SHP77 treated with DMSO at 0.1 percent for 48 hours (cell line): Measurements from ENCODE around the gene ZC3H12A.

ENCODE experiments used
- DNase-seq: peaks from one replicate; lab custom pipeline; 2025; lab: John Stamatoyannopoulos, UW

ZC3H12A gene

DNA sequence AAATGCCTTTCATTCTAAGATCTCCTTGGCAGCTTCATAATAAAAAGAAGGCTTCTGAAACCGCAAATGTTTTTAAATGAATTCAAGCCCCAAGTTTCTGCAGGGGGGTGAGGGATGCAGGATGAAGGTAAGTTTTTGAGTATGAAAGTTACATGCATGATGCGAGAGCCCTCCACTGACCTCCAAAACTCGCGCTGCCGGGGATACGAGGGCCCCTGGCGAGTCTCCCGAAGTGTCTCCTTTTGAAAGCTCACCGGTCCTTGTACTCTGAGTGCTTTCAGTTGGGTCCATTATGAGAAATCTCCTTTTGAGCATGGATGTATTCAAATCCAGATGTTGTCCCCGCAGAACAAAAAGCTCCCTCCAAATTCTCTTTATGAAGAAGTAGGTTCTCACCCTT, 18.9 kb upstream of the ZC3H12A start:
- no peak for DNase-seq

DNA sequence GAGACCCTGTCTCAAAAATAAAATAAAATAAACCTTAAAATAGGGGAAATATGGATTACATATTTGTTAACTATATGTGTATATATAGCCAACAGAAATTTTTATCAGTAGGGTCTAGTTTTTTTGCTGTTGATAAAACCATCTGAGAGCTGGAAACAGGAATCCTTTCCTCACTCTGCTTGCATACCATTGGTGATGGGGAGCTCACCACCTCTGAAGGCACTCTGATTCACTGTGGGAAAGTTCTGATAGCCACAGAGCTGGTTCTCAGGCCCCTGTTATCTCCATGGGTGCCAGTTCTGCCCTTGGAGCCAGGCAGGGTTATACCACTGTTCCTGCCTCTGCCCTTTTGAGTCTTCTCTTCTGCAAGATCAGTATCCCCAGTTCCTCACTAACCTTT, 17.8 kb upstream of the ZC3H12A start:
- DNase-seq = no peak

DNA sequence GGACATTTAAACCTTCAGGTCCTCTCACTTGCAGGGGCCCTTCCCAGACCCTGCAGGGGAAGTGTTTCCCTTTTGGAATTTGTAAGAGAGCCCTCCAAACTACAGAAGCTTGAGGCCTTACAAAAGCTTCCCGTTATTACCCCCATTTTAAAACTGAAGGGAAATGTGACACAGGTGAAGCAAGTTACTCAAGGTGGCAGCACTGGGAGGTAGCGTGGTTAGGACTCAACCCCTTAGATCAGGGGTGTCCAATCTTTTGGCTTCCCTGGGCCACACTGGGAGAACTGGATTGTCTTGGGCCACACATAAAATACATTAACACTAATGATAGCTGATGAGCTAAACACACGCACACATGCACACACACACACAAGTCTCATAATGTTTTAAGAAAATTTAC, 15.8 kb upstream of the ZC3H12A start:
- no peak for DNase-seq

DNA sequence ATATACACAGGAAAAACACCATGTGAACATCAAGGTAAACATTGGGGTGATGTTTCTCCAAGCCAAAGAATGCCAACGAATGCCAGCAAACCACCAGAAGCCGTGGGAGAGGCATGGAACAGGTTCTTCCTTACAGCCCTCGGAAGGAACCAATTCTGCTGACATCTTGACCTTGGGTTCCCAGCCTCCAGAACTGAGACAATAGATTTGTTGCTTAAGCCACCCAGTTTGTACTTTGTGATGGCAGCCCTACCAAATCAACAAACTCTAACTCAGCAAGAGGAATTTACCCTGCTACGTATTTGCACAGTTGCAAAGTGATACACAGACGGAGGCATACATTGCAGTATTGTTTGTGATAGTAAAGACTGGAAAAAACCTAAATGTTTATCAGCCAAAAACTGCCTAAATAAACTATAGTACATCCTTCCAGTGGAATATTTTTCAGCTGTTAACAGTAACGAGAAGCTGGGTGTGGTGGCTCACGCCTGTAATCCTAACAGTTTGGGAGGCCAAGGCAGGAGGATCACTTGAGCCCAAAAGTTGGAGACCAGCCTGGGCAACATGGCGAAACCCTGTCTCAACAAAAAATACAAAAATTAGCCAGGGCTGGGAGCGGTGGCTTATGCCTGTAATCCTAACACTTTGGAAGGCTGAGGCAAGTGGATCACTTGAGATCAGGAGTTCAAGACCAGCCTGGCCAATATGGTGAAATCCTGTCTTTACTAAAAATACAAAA, 12.5 kb upstream of the ZC3H12A start:
- DNase-seq = no peak

DNA sequence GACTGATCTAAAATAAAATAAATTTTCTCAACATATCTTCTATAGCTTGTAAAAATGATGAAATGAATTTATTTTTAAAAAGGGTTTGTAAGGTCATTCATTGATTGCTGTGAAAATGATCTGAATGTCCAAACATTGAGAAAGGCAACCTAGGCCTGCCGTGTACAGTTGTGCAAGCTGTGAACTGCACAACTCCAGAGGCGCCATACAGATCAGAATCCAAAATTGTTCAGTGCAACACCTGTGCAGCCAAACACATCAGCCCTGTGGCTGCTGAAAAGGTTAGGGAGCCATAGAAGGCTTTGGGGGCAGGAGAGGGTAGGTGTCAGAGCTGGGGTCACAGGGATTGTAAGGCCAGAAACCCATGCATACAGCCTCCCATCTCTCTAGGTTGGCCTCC, 9.9 kb upstream of the ZC3H12A start:
- DNase-seq = no peak

DNA sequence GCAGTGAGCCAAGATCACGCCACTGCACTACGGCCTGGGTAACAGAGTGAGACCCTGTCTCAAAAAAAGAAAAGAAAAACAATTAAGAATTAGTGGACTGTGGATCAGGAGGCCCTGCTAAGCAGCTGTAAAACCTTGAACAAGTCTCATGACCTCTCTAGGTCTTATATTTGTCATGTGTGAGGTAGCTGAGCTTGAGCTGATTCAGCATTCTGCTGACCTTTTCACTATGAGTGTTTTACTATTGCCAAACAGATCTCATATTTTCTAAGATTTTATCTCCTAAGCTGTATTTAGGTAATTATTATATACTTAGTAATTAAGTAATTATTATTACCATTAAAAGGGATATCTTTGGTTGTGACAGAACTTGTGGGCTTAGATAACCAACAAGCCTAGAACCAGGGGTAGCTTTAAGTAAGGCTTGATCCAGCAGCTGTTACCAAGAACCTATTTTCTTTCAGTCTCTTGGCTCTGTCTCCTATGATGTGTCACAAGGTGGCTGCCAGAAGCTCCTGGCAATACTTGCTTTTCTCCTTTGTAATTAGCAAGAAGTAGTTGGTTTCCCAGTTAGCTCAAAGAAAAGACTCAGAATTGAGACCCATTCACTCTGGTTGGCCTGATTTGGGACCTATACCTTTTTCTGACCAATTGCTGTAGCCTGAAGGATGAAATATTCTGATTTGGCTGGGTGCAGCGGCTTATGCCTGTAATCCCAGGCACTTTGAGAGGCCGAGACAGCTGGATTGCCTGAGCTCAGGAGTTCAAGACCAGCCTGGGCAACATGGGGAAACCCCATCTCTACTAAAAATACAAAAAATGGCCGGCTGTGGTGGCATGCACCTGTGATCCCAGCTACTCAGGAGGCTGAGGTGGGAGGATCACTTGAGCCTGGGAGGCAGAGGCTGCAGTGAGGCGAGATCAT, 8.5 kb upstream of the ZC3H12A start:
- DNase-seq = no peak

DNA sequence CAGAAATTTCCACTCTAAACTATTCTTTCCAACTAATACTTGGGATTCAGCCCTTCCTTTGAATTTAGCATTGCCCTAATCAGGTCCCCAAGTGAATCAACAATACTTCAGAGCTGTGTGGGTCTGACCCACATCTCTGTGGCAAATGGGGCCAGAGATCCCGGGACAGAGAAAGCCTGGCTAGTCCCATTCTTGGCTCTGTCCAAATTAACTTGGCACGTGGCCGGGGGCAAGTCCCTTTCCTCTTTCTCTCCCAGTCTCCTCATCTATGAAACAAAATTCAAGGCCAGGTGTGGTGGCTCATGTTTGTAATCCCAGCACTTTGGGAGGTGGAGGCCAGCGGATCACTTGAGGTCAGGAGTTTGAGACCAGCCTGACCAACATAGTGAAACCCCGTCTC, 6.3 kb upstream of the ZC3H12A start:
- no peak for DNase-seq

DNA sequence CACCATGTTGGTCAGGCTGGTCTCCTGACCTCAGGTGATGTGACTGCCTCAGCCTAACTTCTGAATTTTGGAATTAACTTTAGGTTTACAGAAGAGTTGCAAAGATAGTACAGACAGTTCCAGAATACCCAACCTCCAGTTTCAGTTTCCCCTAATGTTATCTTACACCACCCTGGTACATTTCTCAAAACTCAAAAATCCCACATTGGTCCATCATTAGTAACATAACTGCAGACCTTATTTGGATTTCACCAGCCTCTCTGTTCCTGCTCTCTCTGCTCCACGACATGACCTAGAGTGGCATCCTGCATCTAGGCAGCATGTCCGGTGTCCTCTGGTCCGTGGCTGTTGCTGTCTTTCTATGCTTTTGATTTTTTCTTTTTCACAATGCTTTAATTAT, 5.0 kb upstream of the ZC3H12A start:
- DNase-seq = no peak

DNA sequence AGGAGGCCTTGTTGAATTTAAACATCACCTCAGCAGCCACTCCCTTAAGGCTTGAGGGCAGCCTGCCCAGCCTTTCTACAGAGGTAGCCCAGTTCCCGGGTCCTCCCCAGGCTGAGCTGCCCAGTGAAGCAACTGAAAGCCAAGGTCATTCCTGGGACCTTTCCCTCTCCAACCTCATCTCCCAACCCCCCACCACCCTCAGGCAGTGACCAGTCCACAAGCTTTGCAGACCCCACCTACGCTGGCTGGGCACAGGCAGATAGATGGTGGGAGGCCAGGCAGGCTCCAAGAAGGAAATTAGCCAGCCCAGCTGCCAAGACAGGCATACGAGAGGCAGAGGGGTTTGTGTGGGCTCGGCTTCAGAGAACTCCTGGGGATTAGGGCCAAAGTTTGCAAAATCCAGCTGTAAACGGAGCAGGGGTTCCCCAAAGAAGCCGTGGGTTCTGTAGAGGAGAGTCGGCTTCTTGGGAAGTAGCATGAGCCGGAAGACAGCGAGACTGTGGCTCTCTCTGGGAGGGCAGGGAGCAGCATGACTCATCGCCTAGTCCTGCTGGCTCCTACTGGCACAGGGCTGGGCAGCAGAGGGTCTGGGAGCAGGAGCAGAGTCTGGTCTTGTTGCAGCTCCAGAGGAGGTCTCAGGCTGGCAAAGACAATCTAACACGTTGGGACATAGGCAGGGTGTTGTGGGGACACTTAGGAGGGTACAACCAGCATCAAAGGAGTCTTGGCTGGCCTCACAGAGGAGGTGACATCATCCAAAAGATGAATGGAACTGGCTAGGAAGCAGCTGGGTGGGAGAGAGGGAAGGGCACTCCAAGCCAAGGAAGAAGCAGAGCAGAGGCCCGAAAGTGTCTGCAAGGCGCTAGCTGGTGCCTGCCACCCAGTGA, 2.8 kb upstream of the ZC3H12A start:
- DNase-seq = peak; percentile 63

DNA sequence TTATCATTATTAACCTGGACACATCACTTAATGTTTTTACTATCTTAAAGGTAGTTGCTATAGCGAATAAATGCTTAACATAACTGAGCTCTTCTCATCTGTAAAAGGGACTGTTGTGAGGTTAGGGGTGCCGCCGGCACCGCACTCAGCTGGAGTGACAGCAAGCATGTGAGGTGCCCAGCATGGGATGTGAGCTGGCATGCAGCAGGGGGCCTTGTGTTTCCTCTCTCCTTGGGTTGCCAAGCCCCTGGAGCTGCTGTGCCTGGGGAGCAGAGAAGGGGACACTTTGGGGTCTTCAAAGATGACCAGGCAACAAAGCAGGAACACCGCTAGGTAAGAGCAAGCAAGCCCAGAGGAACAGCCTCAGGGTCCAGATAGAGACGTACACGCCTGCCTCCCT, 2.1 kb upstream of the ZC3H12A start:
- DNase-seq = no peak

DNA sequence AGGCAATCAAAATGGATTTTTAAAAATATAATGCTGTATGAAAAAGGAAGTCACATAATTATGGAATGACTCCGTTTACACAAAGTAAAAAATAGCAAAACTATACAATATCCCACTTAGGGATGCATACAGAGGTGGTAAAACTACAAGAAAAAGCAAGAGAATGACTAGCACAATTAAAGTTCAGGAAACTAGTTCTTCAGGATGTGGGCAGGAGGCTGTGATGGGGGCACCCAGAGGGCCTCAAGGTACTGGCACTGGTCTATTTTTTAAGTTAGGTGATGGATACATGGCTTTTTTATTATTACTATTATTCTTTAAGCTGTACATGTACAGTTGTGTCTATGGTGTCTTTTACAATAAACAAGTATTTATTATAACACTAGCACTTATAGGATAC, 1.4 kb upstream of the ZC3H12A start:
- DNase-seq = no peak

DNA sequence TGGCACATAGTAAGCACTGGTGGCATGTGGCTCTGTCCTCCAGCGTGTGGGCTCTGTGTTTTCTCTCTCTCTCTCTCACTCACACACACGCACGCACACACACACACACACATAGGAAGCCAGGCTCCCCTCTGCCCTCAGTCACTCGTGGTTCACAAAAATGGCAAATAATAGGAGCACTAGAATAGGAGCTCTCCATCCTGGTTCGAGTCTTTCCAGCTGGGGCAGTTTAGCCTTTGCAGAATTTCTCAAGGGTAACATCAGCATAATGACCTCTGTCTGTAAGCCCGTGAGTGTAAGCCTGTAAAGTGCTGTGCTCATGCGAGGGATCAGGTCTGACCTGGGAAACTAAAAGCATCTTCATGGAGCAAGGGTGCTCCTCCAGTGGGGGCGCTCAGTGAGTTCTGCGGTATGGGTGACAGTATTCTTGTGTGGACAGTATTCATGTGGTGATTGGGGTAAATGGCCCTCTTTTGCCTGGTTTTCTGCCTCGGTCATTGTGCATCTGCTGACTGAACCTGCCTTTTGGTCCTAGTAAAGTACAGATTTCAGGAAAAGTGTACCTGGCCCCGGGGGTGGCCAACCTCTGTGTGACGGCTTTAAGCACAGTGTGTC, 842 bp upstream of the ZC3H12A start:
- no peak for DNase-seq

DNA sequence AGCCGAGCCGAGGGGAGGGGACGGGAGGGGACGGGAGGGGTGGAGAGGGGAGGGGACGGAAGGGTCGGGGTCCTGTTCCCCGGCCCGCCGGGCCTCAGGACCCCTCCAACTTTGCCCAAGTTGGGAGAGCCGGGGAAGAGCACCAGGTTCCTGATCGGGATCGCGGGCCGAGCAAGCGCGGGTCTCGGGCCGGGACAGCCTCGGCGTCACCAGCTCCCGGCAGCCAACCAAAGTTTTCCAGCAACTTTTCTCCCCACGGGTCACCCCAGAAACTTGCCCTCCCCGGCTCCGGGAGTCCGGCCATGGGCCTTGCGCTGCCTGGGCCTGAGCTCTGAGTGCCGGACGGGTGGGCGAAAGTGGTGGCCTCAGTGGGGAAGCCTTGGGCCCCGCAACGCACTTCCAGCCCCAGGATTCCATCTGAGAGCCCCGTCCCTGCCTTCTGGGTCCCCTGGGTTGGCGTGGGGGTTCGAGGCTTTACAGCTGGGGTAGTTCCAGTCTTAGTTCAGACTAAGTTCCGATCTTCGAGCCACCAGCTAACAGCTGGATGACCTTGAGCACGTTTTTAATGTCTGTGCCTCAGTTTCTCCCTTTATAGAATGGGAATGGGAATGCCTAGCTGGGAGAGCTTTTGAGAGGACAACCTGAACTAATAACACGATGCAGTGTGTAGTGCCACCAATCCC, 458 bp downstream of the ZC3H12A start:
- DNase-seq = no peak

DNA sequence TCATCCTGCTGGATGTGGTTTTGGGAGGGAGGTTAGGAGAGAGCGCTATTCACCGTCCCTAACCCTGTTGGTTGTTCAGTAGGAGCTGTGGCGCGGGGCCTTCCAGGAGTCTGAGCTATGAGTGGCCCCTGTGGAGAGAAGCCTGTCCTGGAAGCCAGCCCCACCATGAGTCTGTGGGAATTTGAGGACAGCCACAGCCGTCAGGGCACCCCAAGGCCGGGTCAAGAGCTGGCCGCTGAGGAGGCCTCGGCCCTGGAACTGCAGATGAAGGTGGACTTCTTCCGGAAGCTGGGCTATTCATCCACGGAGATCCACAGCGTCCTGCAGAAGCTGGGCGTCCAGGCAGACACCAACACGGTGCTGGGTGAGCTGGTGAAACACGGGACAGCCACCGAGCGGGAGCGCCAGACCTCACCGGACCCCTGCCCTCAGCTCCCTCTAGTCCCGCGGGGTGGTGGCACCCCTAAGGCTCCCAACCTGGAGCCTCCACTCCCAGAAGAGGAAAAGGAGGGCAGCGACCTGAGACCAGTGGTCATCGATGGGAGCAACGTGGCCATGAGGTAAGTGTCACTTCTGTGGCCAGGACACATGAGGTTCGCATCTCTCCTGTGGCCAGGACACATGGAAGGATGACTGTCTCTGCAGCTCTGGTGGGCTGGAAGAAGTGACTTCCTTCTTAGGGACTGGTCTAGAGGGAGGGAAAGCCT, 1.2 kb downstream of the ZC3H12A start:
- no peak for DNase-seq

DNA sequence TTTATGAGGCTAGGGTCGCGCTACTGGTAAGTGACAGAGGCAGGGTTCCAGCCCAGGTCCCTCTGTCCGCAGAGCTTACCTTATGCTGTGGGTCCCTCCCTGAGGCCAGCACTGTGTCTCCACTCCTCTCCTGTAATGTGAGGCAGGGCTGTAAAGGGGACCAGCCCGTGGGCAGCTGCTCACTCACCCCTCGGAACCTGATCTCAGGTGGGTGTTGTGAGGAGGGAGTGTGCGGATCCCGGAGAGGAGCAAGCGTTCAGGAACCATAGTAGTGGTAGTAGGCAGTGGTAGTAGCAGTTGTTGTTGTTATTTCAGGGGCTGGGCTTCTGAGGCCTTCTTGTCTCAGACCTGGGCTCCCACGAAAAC, 1.7 kb downstream of the ZC3H12A start:
- DNase-seq = no peak

DNA sequence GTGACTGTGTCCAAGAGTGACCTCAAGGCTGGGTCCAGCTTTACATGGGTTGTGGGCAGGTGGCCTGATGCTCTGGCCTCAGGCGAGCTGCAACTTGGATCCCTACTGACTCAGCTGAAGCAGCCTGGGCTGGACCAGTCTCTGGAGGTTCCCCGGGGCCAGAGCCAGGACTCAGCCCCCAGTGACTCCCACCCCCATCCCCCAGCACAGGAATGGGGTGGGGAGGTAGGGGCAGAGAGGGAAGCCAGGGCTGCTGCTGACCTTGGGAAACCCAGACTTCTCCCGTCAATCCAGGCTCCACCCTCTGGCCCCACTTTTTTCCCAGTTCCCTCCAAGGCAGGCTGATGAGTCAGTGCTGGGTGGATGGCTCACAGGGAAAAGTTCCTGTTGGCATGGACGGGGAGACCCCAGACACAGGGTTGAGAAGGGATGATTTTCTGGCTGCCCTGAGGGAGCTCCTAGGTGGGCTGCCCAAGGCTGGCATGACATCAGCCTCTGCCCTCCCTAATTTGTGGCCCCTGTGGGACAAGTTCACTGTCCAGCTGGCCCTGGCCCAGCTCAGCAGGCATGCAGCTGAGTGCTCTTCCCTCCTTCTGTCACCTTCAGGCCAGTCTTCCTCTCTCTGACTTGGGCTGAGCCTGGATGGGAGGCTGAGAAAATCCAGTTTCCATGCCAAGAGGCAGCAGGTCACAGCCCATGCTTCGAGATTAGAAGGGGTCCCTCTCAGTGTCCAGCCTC, 2.2 kb downstream of the ZC3H12A start:
- no peak for DNase-seq

DNA sequence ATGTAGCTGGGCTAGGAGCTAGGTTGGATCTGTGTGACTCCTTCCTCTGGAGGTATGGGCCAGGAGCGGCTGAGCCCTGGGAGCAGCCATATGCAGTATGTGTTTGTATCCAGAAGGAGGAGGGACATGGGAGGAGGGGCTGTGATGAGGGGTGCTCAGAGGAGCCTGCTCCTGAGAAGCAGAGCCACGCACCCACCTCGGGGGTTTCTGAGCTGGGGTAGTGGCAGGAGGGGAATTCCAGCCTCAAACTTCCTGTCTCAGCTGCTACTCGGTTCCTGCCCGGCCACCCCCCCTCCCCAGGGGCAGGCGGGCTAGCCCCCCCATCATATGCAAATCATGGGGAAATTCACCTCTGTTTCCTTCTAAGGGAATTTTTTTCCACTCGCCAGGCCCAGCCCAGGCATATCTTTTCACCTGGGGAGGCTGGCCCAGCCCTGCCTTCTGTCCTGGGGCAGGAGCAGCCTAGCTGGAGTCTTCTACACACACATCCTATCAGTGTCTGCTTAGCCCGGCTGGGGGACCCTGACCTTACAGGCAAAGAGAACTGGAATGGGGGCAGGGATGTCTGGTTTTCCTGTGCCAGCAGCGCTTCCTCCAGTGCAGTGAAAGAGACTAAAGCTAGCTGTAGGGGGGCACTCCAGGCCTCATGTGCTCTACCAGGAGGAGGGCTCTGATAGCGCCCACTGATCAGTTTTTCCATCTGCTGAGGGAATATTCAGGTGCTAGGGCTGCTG, 3.0 kb downstream of the ZC3H12A start:
- DNase-seq = no peak

DNA sequence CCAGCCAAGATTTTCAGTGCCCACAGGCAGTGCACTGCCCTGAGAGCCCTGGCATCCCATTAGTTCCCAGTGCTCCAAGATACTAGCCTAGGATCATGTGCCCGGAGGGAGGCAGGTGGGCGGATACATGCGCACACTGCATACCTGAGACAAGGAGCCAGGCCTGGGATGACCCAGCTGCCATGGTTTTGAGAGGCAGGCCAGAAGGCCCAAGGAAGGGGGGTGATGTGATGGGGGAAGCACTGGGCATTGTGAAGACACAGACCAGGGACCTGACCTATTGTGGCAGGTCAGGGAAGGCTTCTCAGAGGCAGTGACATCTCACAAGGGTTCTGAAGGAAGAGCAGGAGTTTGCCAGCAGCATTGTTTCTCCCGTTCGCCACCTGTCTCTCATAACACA, 3.6 kb downstream of the ZC3H12A start:
- no peak for DNase-seq

DNA sequence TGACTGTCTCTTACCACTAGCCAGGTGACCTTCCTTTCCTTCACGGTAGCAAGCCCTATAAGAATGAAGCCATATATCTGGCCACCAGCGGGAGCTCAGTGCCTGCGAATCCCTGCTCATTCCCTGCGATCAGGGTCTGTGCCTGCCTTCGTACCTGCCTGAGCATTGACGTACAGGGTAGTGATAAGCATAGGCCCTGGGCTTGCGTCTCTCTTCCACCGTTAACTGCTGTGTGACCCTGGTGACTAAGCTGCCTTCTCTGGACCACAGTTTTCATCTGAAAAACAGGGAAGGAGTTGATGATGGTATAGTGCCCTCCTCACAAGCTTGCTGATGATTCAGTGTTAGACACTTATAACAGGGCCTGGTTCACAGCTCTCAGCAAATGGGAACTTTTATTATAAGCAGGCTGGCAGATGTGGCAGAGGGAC, 4.1 kb downstream of the ZC3H12A start:
- DNase-seq = no peak
